Stimulated activated CD4-positive, alpha-beta T cell treated with anti-CD3 and anti-CD28 coated beads, Interleukin-12 subunit alpha, Interleukin-12 subunit beta, amount 100 ng/mL, for 48 hours (primary cell): ENCODE data around the gene VIL1.

Experiments
- DNase-seq, 3 donors: peaks; one replicate each; pipeline ENCODE4 v3.0.0-alpha.2; 2020; ENCODE audit warnings: low read depth in 2 of 3, low spot score in 1 of 3

Gene VIL1

GRCh38 chr2:218435003-218435982, 16.4 kb downstream of the VIL1 start:
- DNase-seq, result no peak

- DNase-seq, result no peak
Measured at GRCh38 chr2:218436992-218437391, 18.1 kb downstream of the VIL1 start.

- no peak for DNase-seq
Measured at GRCh38 chr2:218437969-218438368, 19.0 kb downstream of the VIL1 start.

- DNase-seq, result no peak
Measured at GRCh38 chr2:218438596-218438995, 19.7 kb downstream of the VIL1 start.

- DNase-seq, result no peak
Measured at GRCh38 chr2:218444692-218445357, 25.9 kb downstream of the VIL1 start.

- DNase-seq, result no peak
Measured at GRCh38 chr2:218445602-218446001, 26.7 kb downstream of the VIL1 start.

GRCh38 chr2:218446547-218446946, 27.6 kb downstream of the VIL1 start:
- DNase-seq, result no peak

- DNase-seq, result no peak
Measured at GRCh38 chr2:218447072-218447471, 28.1 kb downstream of the VIL1 start.

- no peak for DNase-seq
Measured at GRCh38 chr2:218448934-218449333, 30.0 kb downstream of the VIL1 start.

GRCh38 chr2:218452079-218452478, 33.2 kb downstream of the VIL1 start:
- no peak for DNase-seq

- no peak for DNase-seq
Measured at GRCh38 chr2:218456849-218457248, 37.9 kb downstream of the VIL1 start.

GRCh38 chr2:218458598-218458997, 39.7 kb downstream of the VIL1 start:
- no peak for DNase-seq

GRCh38 chr2:218465987-218466633, 47.2 kb downstream of the VIL1 start:
- DNase-seq, result no peak

GRCh38 chr2:218470448-218470847, 51.5 kb downstream of the VIL1 start:
- no peak for DNase-seq

- DNase-seq, result no peak
Measured at GRCh38 chr2:218471036-218471435, 52.1 kb downstream of the VIL1 start.

- DNase-seq, result no peak
Measured at GRCh38 chr2:218471982-218472381, 53.1 kb downstream of the VIL1 start.

GRCh38 chr2:218472988-218473387, 54.1 kb downstream of the VIL1 start:
- DNase-seq, result no peak

GRCh38 chr2:218474527-218474926, 55.6 kb downstream of the VIL1 start:
- no peak for DNase-seq

GRCh38 chr2:218476676-218477075, 57.8 kb downstream of the VIL1 start:
- DNase-seq, result no peak

- DNase-seq, result no peak
Measured at GRCh38 chr2:218477247-218477646, 58.3 kb downstream of the VIL1 start.

- DNase-seq, result no peak
Measured at GRCh38 chr2:218478544-218478943, 59.6 kb downstream of the VIL1 start.

- DNase-seq, result no peak
Measured at GRCh38 chr2:218479595-218479994, 60.7 kb downstream of the VIL1 start.
